Gastroesophageal sphincter (tissue), 4 donors: ENCODE measurements around the gene RRP8. TPM values are rescaled to one million over a fixed set of nuclear protein-coding genes. Genes with fewer than 3 reads are reported as not detected.

Experiments used
- ATAC-seq: fragments of 150-250 bp; one replicate; pipeline ENCODE4 v1.9.1; 2016; ENCODE audit warnings: mild to moderate bottlenecking, moderate library complexity
- H3K27ac ChIP-seq, 4 donors: fragments of 200-600 bp; sonication (generic) in 3 of 4; 1 replicate in 3 of 4; 2 replicates in 1 of 4; pipeline ENCODE4 v1.5.1; 2016 to 2019
- H3K27me3 ChIP-seq: fragments of 200-600 bp; sonication (generic); one replicate; pipeline ENCODE4 v1.5.1; 2019
- H3K36me3 ChIP-seq, 2 donors: fragments of 200-600 bp; sonication (generic); one replicate each; pipeline ENCODE4 v1.5.1; 2019; ENCODE audit warnings: control low read depth in 1 of 2
- H3K4me1 ChIP-seq, 3 donors: fragments of 200-600 bp; sonication (generic); 1 replicate in 2 of 3; 2 replicates in 1 of 3; pipeline ENCODE4 v1.5.1; 2016 to 2019; ENCODE audit warnings: control low read depth in 2 of 3
- H3K4me3 ChIP-seq, 2 donors: fragments of 200-600 bp; sonication (generic); one replicate each; pipeline ENCODE4 v1.5.1; 2019; ENCODE audit warnings: mild to moderate bottlenecking in 1 of 2, moderate library complexity in 1 of 2
- H3K9me3 ChIP-seq, 3 donors: fragments of 200-600 bp; sonication (generic); one replicate each; pipeline ENCODE4 v1.5.1; 2017 to 2019; ENCODE audit warnings: control low read depth in 2 of 3
- CTCF ChIP-seq, 4 experiments: fragments of 200-600 bp in 2 of 4; fragments of 450-650 bp in 2 of 4; sonication (generic) in 1 of 4; IDR thresholded peaks; one replicate each; pipeline ENCODE4 v1.5.1; 2017 to 2019; ENCODE audit warnings: antibody characterized with exemption in 4 of 4, mild to moderate bottlenecking in 2 of 4, moderate library complexity in 2 of 4
- EP300 ChIP-seq: sonication (generic); formaldehyde crosslinking; IDR thresholded peaks from one replicate; pipeline ENCODE4 v1.6.1; 2017; ENCODE audit warnings: antibody characterized with exemption, mild to moderate bottlenecking
- POLR2A ChIP-seq, 2 donors: fragments of 450-650 bp; IDR thresholded peaks; one replicate each; pipeline ENCODE4 v1.6.1; 2017; ENCODE audit warnings: antibody characterized with exemption in 2 of 2, mild to moderate bottlenecking in 2 of 2, moderate library complexity in 1 of 2
- POLR2AphosphoS5 ChIP-seq: sonication (generic); formaldehyde crosslinking; IDR thresholded peaks from one replicate; pipeline ENCODE4 v1.6.1; 2017; ENCODE audit warnings: antibody characterized with exemption
- WGBS, 2 donors: methylation state at CpG; one replicate each; pipeline ENCODE4 v1.1.5; 2018; ENCODE audit warnings: low coverage in 1 of 2; 5-methylcytosine and 5-hydroxymethylcytosine counted together
- total RNA-seq, 4 donors: library from RNA; depleted of rRNA; stranded (reverse); fragments of >200 nt; gene quantifications; one replicate each; pipeline ENCODE4 v1.1.0, GENCODE V29; 2016

RRP8 gene
- total RNA-seq, 4 donors from 2014 or later: 25.7 to 32.4 (median 28.1) TPM

GRCh38 chr11:6611092-6611962 lies 7.9 kb upstream of the RRP8 start:
- Histone ChIP-seq H3K4me3 (peak overlapping the region; percentile 63 to 88), H3K27me3 (no peaks in the 10 kb centered on the region), H3K4me1 (peaks cover 7 to 67% (median 32%) of the 10 kb centered on the region in 3 donors), H3K9me3 (no peaks in the 10 kb centered on the region), H3K27ac (peak overlapping the region; percentile 92 to 99 (median 98)), H3K36me3 (peaks cover 4 to 58% of the 10 kb centered on the region in 2 donors)
- ATAC-seq: peak; percentile 11
- 0 to 3% methylated on average over 2 to 21 of the region's 39 CpGs for WGBS, 2 donors
- TF ChIP-seq POLR2AphosphoS5: peak; percentile 62
- TF ChIP-seq POLR2A (IDR thresholded peaks at IDR 0.05): no peak
- TF ChIP-seq CTCF (IDR thresholded peaks at IDR 0.05): no peak
- no peak for TF ChIP-seq EP300

- peaks cover 4 to 51% of the 10 kb centered on the region in 2 donors for H3K36me3 ChIP-seq
- peak overlapping the region in 1 of 2 donors; percentile 88 for H3K4me3 ChIP-seq
These were observed 7.2 kb upstream of the RRP8 start for GRCh38 chr11:6610591-6610990.

DNA sequence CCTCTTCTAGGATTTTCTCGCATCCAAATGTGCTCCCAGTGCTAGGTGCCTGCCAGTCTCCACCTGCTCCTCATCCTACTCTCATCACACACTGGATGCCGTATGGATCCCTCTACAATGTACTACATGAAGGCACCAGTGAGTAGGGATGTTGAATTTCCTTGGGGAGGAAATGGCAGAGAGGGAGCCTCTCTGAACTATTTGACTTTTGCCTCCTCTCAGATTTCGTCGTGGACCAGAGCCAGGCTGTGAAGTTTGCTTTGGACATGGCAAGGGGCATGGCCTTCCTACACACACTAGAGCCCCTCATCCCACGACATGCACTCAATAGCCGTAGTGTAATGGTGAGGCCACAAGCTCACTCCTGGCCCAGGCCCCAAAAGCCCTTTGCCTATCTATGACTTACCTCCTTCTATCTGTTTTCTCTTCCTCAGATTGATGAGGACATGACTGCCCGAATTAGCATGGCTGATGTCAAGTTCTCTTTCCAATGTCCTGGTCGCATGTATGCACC lies 6.1 kb upstream of the RRP8 start:
- no peak overlapping the region for H3K4me3 ChIP-seq
- peak overlapping the region; percentile 89 to 99 (median 98) for H3K27ac ChIP-seq
- H3K27me3 ChIP-seq: no peaks in the 10 kb centered on the region
- no peak for ATAC-seq
- H3K36me3 ChIP-seq: peaks cover 4 to 41% of the 10 kb centered on the region in 2 donors
- TF ChIP-seq EP300: no peak
- no peak for TF ChIP-seq POLR2A (IDR thresholded peaks at IDR 0.05)
- TF ChIP-seq CTCF (IDR thresholded peaks at IDR 0.05): no peak
- no peak for TF ChIP-seq POLR2AphosphoS5
- no peaks in the 10 kb centered on the region for H3K9me3 ChIP-seq
- WGBS, 2 donors: 67 to 68% methylated on average over 3 of the region's 8 CpGs
- peaks cover 7 to 85% (median 34%) of the 10 kb centered on the region in 3 donors for H3K4me1 ChIP-seq

More at GRCh38 chr11:6610591-6610990, 7.2 kb upstream of the RRP8 start:
- peak overlapping the region; percentile 92 to 99 (median 98) for H3K27ac ChIP-seq
- TF ChIP-seq CTCF (IDR thresholded peaks at IDR 0.05) (no peak), POLR2AphosphoS5 (no peak), EP300 (no peak), POLR2A (IDR thresholded peaks at IDR 0.05) (no peak)
- no peak for ATAC-seq
- no peaks in the 10 kb centered on the region for H3K9me3 ChIP-seq
- peaks cover 7 to 74% (median 34%) of the 10 kb centered on the region in 3 donors for H3K4me1 ChIP-seq
- H3K27me3 ChIP-seq: no peaks in the 10 kb centered on the region
- 54% methylated on average over 2 of the region's 6 CpGs; no CpG with 5 or more reads in 1 of the 2 donors for WGBS, 2 donors

DNA sequence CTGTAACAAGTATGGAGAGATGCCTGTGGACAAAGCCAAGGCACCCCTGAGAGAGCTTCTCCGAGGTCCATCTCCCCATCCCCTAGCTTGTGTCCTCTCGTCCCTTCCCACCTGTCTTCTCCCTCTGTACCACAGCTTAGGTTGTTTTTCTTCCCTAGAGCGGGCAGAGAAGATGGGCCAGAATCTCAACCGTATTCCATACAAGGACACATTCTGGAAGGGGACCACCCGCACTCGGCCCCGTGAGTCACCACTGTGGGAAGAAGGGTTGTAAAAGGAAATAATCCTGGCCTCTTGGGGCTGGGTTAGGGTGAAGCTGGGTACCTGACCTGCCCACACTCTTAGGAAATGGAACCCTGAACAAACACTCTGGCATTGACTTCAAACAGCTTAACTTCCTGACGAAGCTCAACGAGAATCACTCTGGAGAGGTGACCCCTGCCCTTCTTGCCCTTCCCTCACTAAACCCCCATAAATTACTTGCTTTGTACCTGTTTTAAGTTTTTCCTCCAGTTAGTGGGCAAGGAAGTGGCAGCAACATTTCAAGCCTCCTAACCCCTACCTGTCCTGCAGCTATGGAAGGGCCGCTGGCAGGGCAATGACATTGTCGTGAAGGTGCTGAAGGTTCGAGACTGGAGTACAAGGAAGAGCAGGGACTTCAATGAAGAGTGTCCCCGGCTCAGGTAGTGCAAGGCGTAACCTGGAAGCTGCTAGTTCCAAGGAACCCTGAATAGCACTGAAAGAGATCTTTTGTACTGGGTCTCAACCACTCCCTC lies 5.5 kb upstream of the RRP8 start:
- peaks cover 4 to 37% of the 10 kb centered on the region in 2 donors for H3K36me3 ChIP-seq
- H3K27me3 ChIP-seq: no peaks in the 10 kb centered on the region
- TF ChIP-seq POLR2AphosphoS5 (peak; percentile 4), CTCF (IDR thresholded peaks at IDR 0.05) (no peak), EP300 (no peak), POLR2A (IDR thresholded peaks at IDR 0.05) (peak in 1 of 2 donors; percentile 10)
- peak overlapping the region; percentile 89 to 99 (median 98) for H3K27ac ChIP-seq
- WGBS, 2 donors: 67 to 87% methylated on average over 3 to 8 of the region's 14 CpGs
- ATAC-seq: no peak
- peaks cover 7 to 86% (median 34%) of the 10 kb centered on the region in 3 donors for H3K4me1 ChIP-seq
- no peaks in the 10 kb centered on the region for H3K9me3 ChIP-seq
- peak overlapping the region in 1 of 2 donors; percentile 93 for H3K4me3 ChIP-seq
